Amygdala (tissue), 56 donors: ENCODE data around the gene CSGALNACT2.
"Not testable (repeated sequence)": the region's sequence is repeated elsewhere in the genome, so short reads cannot be mapped to it uniquely, and the experiment has no call there.

ENCODE experiments used
- DNase-seq, 56 donors: peaks; one replicate each; lab custom pipeline; 2025; lab: John Stamatoyannopoulos, UW

Gene CSGALNACT2

DNA sequence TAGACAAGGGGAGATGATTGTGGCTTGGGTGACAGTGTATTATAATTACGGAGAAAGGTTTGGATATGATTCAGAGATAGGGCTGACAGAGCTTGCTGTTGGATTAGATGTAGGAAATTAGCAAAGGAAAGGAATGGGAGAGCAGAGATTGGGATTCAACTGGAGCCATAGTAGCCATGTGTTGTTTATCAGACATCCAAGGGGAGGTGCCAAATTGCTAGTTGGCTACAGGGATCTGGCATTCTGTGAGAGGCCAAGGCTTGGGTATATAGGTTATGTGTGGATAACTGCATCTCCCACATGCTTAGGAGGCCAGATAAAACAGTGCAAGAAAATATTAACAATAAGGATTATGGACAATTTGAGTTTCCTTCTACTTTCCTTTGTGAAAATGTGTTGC lies 34.9 kb downstream of the CSGALNACT2 start:
- DNase-seq, result no peak

DNA sequence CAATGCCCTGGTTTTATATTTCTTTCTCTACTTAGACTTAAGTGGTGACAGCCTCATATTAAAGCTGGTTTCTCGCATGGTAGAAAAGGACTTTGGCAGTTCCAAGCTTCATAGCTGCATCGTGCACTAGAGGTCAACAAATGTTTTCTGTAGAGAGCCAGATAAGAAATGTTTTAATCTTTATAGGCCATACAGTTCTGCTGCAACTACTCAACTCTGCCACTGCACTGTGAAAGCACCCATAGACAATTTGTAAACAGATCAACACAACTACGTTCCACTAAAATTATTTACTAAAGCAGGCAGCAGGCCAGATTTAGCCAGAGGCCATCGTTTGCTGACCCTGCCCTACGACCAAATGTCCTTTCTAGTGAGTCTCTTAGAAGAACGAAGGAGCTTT lies 36.7 kb downstream of the CSGALNACT2 start:
- DNase-seq, result no peak

DNA sequence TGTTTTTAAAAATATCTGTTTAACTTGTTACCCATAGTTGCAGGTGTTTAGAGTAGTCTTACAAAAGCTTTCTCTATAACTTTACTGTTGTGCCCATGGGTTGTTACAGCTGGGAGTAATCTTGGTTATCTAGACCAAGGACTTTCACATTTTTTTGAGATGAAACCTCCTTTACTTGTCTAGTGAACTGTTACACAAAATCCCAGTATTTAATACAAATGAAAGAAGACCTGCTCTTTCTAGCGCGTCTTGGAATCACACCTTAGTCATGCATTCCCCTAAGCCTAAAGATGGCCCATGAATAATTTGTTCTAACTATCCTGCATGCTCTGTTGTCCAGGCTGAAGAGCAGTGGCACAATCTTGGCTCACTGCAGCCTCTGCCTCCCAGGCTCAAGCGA lies 38.0 kb downstream of the CSGALNACT2 start:
- DNase-seq, result no peak

DNA sequence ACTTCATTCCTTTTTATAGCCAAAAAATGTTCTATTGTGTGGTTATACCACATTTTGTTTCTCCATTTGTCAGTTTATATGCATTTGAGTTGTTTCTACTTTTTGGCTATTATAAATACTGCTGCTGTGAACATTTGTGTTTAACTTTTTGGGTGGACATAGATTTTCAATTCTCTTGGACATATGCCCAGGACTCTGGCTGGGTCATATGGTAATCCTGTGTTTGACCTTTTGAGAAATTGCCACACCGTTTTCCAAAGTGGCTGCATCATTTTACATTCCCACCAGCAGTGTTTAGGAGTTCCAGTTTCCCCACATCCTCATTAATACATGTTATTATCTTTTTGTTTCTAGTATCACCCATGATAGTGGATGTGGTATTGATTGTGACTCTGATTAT lies 39.4 kb downstream of the CSGALNACT2 start:
- DNase-seq, result no peak

DNA sequence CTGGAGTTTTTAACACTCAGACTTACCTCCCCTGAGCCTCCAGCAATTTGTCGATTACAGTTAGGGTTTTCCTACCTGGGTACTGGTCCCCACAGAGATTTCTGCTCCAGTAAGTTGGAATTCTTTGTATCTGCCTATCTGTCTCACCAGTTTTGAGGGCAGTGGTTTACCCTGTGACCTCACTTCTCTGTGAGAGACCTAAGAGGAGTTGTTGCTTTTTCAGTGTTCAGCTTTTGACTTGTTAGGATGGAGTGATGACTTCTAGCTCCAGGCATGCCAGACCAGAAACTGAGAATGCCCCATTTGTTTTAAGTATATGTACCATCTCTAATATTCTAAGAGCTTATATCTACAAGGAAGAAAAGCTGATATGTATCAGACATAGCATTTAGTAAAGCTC lies 42.9 kb downstream of the CSGALNACT2 start:
- no peak for DNase-seq

DNA sequence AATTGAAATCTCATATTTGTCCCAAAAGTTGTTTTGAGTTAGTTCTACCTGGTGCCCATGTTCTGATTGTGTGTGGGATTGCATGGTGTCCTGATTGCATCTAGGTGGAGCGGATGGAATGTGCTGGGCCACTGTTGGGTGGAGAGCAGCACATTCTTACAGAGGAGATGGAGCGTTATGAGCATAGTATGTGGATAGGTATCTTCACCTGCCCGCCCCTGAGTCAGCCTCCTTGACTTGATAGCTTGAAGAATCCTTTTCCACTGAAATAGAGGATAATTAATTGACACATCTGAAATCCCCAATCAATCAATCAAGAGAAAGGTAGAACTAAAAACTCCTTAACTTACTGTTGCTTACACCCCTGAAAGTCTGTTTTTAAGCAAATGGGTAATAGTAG lies 45.5 kb downstream of the CSGALNACT2 start:
- not testable (repeated sequence) for DNase-seq

DNA sequence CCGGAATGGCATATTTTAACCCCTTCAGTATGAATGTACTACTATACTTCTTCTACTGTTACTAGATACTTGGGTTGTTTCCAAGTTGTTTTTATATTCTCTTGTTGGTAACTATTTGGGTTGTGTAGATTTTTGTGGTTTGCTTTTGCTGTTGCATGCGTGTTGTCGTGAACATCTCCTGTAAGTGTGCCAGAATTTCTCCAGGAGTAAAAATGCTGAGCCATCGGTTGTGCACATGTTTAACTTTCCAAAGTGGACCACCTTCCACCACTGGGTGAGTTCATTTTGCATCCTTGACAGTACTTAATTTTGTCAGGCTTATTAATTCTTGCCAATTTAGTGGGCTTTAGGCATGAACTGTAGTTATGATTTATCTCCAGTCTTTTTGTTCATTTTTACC lies 47.9 kb downstream of the CSGALNACT2 start:
- DNase-seq, result no peak

DNA sequence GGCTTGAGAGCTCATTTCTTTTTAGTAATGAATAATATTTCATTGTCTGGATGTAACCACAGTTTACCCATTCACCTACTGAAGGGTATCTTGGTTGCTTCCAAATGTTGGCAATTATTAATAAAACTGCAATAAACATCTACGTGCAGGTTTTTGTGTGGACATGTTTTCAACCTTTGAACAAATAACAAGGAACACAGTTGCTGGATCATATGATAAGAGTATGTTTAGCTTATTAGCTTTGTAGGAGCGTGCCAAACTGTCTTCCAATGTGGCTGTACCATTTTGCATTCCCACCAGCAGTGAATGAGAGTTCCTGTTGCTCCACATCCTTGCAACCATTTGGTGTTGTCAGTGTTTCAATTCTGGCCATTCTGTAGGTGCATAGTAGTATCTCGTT lies 49.0 kb downstream of the CSGALNACT2 start:
- DNase-seq, result no peak

DNA sequence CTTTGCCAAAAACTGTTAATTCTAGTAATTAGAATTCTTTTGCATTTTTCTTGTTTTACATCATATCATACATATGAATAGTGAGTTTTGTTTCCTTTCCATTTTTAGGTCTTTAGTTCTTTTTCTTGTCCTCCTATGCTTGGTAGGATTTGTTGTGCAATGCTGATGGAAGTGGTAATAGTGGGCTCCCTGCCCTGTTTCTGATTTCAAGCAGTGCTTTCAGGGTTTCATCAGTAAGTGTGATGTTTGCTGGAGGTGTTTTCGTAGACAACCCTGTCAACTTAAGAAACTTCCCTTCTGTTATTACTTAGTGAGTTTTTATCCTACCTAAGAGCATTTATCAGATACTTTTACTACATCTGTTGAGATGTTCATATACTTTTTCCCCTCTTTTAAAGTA lies 50.5 kb downstream of the CSGALNACT2 start:
- no peak for DNase-seq

DNA sequence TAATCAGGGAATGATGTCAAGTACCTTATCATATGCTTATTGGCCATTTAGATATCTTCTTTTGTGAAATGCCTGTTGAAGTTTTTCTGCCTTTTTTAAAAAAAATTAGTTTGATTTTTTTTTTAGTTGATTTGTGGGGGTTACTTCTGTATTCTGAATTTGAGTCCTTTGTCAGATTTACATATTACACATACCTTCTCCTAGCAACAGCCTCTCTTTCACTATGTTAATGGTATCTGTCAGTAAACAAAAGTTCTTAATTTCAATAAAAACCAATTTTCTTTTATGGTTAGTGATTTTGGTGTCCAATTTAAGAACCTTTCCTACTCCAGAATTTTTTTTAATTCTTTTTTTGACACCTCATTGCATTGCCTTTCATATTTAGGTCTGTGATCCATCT lies 52.0 kb downstream of the CSGALNACT2 start:
- no peak for DNase-seq

DNA sequence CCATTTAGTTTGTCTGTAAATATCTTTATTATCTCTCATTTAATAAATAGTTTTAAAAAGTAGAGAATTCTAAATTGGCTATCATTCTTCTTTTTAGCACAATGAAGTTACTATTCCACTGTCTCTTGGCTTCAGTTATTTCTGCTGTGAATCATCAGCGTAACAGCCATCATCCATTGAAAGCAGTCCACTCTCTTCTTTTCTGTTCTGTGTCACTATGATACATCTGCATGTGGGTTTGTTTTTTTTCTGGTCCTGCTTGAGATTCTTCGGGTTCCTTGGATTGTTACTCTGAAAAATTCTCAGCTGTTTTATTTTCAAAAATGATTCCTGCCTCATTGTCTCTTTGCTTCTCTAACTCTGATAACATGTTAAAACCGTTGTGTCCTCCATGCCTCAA lies 52.5 kb downstream of the CSGALNACT2 start:
- DNase-seq, result no peak

DNA sequence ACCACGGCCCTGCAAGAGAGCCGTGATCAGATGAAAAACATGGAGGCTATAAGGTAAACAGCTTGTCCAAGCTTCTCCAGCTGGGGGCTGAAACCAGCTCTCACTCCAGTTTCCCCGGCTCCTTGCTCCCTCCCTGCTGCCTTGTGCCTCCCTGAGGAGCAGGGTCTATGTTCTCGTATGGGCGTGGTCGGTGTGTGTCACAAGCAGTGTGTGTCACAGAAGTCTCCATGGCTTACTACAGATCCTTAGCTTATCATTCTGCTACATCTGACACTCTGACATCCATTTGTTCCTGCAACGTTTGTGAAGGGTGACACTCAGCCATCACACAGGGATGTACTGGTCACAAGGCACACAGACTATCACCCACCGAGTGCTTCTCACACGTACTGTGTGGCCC lies 54.6 kb downstream of the CSGALNACT2 start:
- DNase-seq, result no peak

DNA sequence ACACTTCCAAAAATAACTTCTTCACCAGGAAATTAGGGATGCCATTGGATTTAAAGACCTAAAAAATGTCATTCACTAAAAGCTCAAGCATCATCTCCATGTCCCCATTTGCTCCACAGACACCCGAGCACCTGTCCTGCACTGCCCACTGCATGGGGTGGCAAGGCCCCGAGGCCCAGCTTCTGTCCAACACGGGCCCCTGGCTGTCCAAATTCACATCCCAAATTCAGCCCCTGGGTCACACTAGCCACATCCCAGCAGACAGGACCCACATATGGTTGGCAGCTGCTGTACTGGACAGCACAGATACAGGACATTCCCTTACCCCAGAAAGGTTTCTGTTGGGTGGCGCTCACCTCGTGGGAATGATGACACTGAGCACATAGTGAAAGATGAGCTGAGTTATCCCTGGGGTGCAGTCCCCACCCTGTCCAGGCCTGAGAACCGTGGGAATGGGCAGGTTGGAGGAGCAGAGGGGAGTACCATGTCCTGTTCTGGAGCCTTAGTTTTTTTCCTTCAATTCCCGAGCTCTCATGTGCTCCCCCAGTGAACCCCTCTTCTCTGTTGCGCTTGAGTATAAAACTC lies 55.3 kb downstream of the CSGALNACT2 start:
- DNase-seq, result no peak

DNA sequence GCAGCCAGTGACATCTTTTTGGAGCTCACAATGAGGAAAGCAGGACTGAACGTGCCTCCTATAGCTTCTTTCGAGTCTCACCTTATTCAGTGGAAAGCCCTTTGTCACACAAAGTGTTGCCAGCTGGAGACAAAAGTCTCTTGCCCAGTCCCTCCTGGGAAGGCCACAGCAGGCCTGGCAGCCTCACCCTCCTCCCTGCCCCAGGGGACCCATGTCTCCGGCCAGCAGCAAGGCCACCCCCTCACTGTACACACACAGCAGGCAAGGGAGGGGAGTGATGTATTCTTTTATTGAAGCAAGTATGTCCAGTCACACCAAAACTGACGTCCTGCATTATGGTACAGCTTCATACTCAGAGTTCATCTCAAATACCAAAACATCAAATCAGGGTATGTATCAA lies 56.0 kb downstream of the CSGALNACT2 start:
- no peak for DNase-seq

DNA sequence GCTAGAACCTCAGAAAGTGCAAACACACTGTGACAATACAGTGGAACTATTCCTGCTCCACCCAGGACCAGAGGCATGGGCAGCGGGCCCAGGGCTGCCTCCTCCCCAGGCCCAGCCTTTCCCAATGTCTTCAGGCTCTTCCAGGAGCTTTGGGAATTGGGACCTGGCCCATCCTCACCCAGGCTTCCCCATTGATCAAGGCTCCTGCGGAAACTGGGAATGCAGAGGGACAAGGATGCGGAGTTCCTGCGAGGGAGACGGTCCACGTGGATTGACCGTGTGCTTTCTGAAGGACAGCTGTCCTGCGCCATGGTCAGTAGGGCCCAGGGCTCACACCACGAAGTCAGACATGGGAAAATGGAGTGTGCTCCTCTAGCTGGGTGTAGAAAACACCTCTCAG lies 56.6 kb downstream of the CSGALNACT2 start:
- DNase-seq, result no peak

DNA sequence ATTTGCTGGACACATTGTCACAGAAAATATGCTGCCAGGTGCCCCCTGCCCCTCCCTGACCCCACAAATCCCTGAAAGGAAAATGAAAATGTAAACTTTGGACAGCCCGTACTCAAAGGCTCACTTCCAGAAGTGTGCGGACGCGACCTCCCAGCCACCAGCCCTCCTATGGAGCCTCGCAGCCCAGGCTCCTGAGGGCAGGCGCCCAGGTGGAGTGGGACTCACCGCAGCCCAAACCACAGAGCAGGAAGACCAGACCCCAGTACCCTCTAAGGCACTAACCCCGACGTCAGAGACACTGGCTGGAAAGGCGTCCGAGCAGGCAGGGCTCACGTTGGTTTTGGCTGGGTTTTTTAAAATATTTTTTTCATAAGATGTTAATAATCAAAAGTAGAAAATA lies 57.3 kb downstream of the CSGALNACT2 start:
- no peak for DNase-seq

DNA sequence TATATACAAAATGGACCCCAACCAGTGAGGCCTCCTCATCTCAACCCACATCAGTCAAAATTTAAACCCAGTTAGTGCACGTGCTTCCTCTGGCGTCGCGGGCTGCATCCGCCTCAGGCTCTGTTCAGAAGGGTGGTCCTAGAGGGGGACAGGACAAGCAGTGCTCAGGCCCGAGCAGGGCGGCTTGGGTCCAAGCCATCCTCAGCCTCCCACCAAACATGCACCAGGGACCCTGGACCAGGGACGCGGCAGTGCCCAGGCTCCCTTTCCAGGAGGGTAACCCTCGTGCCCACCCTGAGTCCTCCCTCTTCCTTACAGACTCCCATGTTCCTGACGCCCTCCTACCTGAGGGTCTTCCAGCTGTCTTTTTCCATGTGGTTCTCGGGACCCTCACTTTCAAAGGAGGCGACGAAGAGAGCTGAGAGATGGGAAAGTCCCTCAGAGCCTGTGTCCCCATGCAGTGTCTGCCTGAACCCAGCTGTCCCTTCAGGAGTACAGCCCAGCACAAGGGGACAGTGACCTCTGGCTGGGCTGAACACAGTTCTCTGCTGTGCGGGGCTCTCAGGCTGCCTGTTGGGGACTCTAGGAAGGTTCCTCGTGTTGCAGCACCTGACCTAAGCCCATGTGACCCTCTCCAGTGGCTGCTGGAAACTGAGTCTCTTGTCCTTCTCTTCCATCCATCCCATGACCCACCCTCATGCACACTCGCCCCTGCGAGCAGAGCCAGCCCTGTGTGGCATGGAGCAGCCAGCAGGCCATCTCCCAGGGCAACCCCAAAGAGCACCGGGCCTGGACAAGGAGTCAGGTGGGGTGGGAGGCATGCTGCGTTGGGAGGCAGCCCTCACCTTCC lies 58.1 kb downstream of the CSGALNACT2 start:
- DNase-seq, result no peak

DNA sequence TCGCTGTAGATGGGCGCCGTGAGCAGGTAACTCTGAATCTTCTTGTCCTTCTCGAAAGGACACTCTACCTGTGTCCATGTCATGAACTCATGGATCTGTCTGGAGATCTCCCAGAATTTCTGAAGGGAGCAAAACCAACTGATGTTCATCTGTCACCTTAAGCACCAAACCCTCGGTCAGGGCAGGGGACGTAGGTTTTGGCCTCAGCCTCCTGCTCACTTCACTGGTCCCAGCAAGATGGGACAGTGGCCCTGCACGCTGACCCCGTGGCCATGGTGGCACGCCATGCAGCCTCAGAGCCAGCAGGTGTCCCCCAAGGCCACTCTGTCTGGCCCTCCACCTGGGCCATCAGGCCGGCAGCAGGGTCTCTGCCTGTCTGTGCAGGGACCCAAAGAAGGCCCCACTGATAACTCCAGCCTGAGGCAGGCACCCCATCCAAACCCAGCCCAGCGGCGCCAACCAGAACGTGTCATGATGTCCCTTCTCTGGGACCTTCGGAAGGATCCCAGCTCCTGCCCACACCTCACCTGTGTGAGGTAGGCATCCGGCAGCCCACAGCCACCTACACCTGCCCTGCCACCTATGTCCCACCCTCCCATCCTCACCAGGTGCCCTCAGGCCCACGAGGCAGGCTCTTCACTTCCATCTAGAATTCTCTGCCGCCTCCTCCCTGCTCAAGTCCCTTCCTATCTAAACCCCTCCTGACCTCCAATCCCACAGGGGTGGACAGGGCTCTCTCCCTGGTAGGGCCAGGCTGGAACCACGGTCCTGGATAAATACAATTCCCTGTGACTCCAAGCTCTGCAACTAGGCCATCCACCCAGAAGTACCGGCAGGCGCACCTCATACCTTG lies 59.0 kb downstream of the CSGALNACT2 start:
- no peak for DNase-seq

DNA sequence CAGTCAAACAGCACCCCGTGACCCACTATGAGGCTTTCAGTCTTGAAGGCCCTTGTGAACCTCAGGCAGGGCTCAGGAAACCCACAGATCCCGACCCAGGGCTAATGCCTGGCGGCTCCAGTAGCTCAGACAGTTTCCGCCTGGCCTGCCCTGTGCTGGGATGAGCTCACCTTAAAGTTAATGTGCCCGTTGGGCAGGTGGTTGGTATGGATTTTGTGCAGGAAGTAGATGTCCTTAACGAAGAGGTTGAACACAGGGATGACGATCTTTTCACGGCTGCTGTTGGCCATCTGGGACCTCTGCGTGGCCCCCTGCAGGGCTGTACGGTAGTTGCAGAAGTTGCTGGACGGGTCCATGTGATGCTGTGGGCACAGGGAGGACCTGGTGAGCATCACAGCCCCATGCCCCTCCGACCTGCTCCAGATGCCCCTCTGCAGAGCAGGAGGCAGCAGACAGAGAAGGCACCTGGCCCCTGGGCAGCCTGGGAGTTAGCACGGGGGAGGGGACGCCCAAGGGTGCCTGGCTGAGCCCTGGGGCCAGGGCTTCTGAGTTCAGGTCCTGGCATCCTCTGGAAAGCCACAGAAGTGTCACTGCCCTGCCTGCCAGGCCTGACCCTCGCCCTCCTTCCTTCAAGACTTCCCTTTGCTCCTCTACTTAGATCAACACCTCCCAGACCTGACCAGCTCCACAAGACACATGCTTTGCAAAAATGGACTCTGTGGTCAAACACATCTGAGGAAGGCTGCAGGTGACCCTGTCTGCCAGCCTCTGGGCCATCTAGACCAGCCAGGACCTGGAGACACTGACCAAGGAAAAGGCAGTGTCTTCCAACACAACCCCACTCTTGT lies 59.8 kb downstream of the CSGALNACT2 start:
- DNase-seq, result no peak

DNA sequence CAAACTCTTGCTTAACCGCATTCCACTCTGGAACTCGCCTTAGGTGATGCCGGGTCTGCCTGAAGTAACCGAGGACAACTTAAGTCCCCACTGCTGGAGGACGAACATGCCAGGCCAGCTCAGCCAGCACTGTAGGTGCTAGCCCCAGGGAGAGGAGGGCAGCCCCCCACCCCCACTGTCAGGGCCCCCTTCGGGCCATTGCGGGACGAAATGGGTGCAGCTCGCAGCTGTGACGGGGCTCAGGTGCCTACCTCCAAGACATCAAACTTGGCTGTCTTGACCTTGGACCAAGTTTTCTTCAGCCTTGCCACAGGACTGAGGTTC lies 60.4 kb downstream of the CSGALNACT2 start:
- DNase-seq, result no peak
